ENCODE results near the gene RPS29.

Gene RPS29

GRCh38 chr14:49585803-49586672, at the start of gene RPS29:
RPS29 (minus strand) TSS chr14:49586380; CDS start chr14:49586346, 34 bp downstream.
- DNase-seq (ENCODE audit: low read depth, low spot score), result peak; percentile 94
- ChIA-PET POLR2A (interaction anchor here (0.7 to 1.7 kb wide), 10 partner anchors 12 to 182 kb away, joined by 3 to 11 read pairs (median 3); partner anchors contain the start of genes KLHDC2, LRR1, MGAT2 and RPL36AL), CTCF (interaction anchor here (0.9 to 4.5 kb wide), 11 partner anchors 9 to 181 kb away, joined by 3 to 30 read pairs (median 6); partner anchors contain the start of genes KLHDC2, LRR1, MGAT2 and RPL36AL)
- no peak for TF ChIP-seq CTCF (IDR thresholded peaks at IDR 0.05; ENCODE audit: insufficient read depth, low read length, missing control alignments)
- H3K4me3 ChIP-seq (ENCODE audit: low read depth, low read length), result peak within 1 kb of the TSS; percentile 84

- POLR2A ChIA-PET, result interaction anchor here (1.0 to 2.3 kb wide), 6 partner anchors 10 to 227 kb away, joined by 3 to 23 read pairs (median 6); partner anchors contain the start of genes KLHDC2, MGAT2, NEMF and RPL36AL
Measured at GRCh38 chr14:49634547-49635334, 48.6 kb upstream of the RPS29 start, which contains the start of gene DNAAF2. DNAAF2 (minus strand) TSS chr14:49635244; CDS start chr14:49635149, 95 bp downstream.

GRCh38 chr14:49633640-49634546, 47.7 kb upstream of the RPS29 start:
- peak; percentile 56 for DNase-seq (ENCODE audit: low read depth, low spot score)
- CTCF ChIA-PET, result interaction anchor here (0.6 to 2.6 kb wide), 28 partner anchors 9 to 229 kb away, joined by 3 to 44 read pairs (median 5); partner anchors contain the start of genes KLHDC2, MGAT2, NEMF and RPL36AL
- peak overlapping the region; percentile 81 for H3K4me3 ChIP-seq (ENCODE audit: low read depth, low read length)
- POLR2A ChIA-PET, result interaction anchor here (1.0 to 2.3 kb wide), 7 partner anchors 9 to 228 kb away, joined by 3 to 23 read pairs (median 5); partner anchors contain the start of genes KLHDC2, MGAT2, NEMF and RPL36AL
- peak; percentile 93 for TF ChIP-seq CTCF (IDR thresholded peaks at IDR 0.05; ENCODE audit: insufficient read depth, low read length, missing control alignments)

More at GRCh38 chr14:49634547-49635334, 48.6 kb upstream of the RPS29 start, which contains the start of gene DNAAF2:
- CTCF ChIA-PET, result interaction anchor here (0.9 to 2.6 kb wide), 23 partner anchors 8 to 228 kb away, joined by 3 to 44 read pairs (median 5); partner anchors contain the start of genes KLHDC2, MGAT2, NEMF and RPL36AL
- DNase-seq (ENCODE audit: low read depth, low spot score), result no peak
- peak within 1 kb of the TSS; percentile 81 for H3K4me3 ChIP-seq (ENCODE audit: low read depth, low read length)
- TF ChIP-seq CTCF (IDR thresholded peaks at IDR 0.05; ENCODE audit: insufficient read depth, low read length, missing control alignments), result no peak

- no peak for TF ChIP-seq CTCF (IDR thresholded peaks at IDR 0.05; ENCODE audit: insufficient read depth, low read length, missing control alignments)
- ChIA-PET CTCF (interaction anchor here (1.6 to 6.6 kb wide), 4 partner anchors 8 to 163 kb away, joined by 3 to 44 read pairs (median 18); partner anchors contain the start of genes DNAAF2 and RPS29), POLR2A (interaction anchor here (0.6 to 0.9 kb wide), 2 partner anchors 10 to 19 kb away, joined by 3 read pairs; no protein-coding TSS in a partner anchor)
- no peak for DNase-seq (ENCODE audit: low read depth, low spot score)
- no peak overlapping the region for H3K4me3 ChIP-seq (ENCODE audit: low read depth, low read length)
Measured at GRCh38 chr14:49623941-49624839, 38.0 kb upstream of the RPS29 start.

Measured in AG04449 (cell line).